22Rv1 (cell line): Measurements from ENCODE around the gene EMP1.

Experiments used
- H3K27ac ChIP-seq: fragments of 450-650 bp; 2 replicates; pipeline ENCODE4 v1.5.1; 2017
- CTCF ChIP-seq: fragments of 450-650 bp; IDR thresholded peaks from 2 replicates; pipeline ENCODE4 v1.5.1; 2017; ENCODE audit warnings: mild to moderate bottlenecking
- ZFX ChIP-seq: fragments of 450-650 bp; IDR thresholded peaks from 2 replicates; pipeline ENCODE4 v1.6.1; 2017; ENCODE audit warnings: antibody characterized with exemption, borderline replicate concordance

EMP1 gene

GRCh38 chr12:13190275-13190674 is 6.3 kb upstream of the EMP1 start:
- no peak for TF ChIP-seq ZFX
- no peak for TF ChIP-seq CTCF
- H3K27ac ChIP-seq, result no peak overlapping the region

GRCh38 chr12:13192719-13193118 is 3.8 kb upstream of the EMP1 start:
- TF ChIP-seq ZFX, result no peak
- TF ChIP-seq CTCF, result no peak
- H3K27ac ChIP-seq, result peak overlapping the region; percentile 59

- peak overlapping the region; percentile 59 for H3K27ac ChIP-seq
Measured at GRCh38 chr12:13193505-13194231, 2.9 kb upstream of the EMP1 start.

GRCh38 chr12:13194401-13195110 is 2.0 kb upstream of the EMP1 start:
- H3K27ac ChIP-seq, result peak overlapping the region; percentile 59; the same call in 1 of the 2 replicates
- TF ChIP-seq ZFX, result no peak
- no peak for TF ChIP-seq CTCF

More at GRCh38 chr12:13193505-13194231, 2.9 kb upstream of the EMP1 start:
- TF ChIP-seq ZFX (no peak), CTCF (no peak)

- no peak overlapping the region; the same call in 1 of the 2 replicates for H3K27ac ChIP-seq
- TF ChIP-seq CTCF, result no peak
- TF ChIP-seq ZFX, result no peak
Measured at GRCh38 chr12:13195250-13195649, 1.3 kb upstream of the EMP1 start.

GRCh38 chr12:13195785-13196129 is 769 bp upstream of the EMP1 start:
- no peak for TF ChIP-seq CTCF
- TF ChIP-seq ZFX, result no peak
- peak overlapping the region; percentile 9; the same call in 1 of the 2 replicates for H3K27ac ChIP-seq

- no peak overlapping the region for H3K27ac ChIP-seq
- TF ChIP-seq ZFX, result no peak
- TF ChIP-seq CTCF, result no peak
Measured at GRCh38 chr12:13197032-13197431, 506 bp downstream of the EMP1 start.
